Muscle layer of duodenum (tissue), 2 donors: ENCODE results near the gene SERTAD3.
"Not testable (repeated sequence)": the region's sequence is repeated elsewhere in the genome, so short reads cannot be mapped to it uniquely, and the experiment has no call there.

ENCODE experiments used
- H3K27ac ChIP-seq: one replicate; pipeline ENCODE4 v1.7.0; 2013; ENCODE audit warnings: mild to moderate bottlenecking, low read length
- H3K27me3 ChIP-seq: one replicate; pipeline ENCODE4 v1.7.0; 2013; ENCODE audit warnings: low read depth, mild to moderate bottlenecking, control low read depth, low read length
- H3K36me3 ChIP-seq, 2 donors: one replicate each; pipeline ENCODE4 v1.7.0; 2013; ENCODE audit warnings: low read length in 2 of 2, control low read depth in 1 of 2, mild to moderate bottlenecking in 1 of 2; ENCODE audit not compliant: insufficient read depth in 2 of 2, control insufficient read depth in 1 of 2
- H3K4me1 ChIP-seq, 2 donors: one replicate each; pipeline ENCODE4 v1.7.0; 2013; ENCODE audit warnings: low read length in 2 of 2, mild to moderate bottlenecking in 2 of 2, control low read depth in 1 of 2, moderate library complexity in 1 of 2; ENCODE audit not compliant: insufficient read depth in 2 of 2, control insufficient read depth in 1 of 2
- H3K4me3 ChIP-seq, 2 donors: one replicate each; pipeline ENCODE4 v1.7.0; 2013; ENCODE audit warnings: low read length in 2 of 2, low read depth in 1 of 2, mild to moderate bottlenecking in 1 of 2
- H3K9me3 ChIP-seq, 2 donors: one replicate each; pipeline ENCODE4 v1.7.0; 2013; ENCODE audit warnings: low read length in 2 of 2, control low read depth in 1 of 2, mild to moderate bottlenecking in 1 of 2; ENCODE audit not compliant: control insufficient read depth in 1 of 2
- donor health status: healthy.

The SERTAD3 gene

GRCh38 chr19:40466219-40466984, 22.3 kb upstream of the SERTAD3 start:
- no peaks in the 10 kb centered on the region for H3K36me3 ChIP-seq
- peak overlapping the region; percentile 49 for H3K27ac ChIP-seq
- peak overlapping the region; percentile 73 to 81 for H3K4me3 ChIP-seq
- H3K4me1 ChIP-seq, result peaks cover 13 to 32% of the 10 kb centered on the region in 2 donors
- no peaks in the 10 kb centered on the region for H3K27me3 ChIP-seq
- no peaks in the 10 kb centered on the region for H3K9me3 ChIP-seq

GRCh38 chr19:40465557-40466218, 21.6 kb upstream of the SERTAD3 start, which contains the start of gene BLVRB:
TSS of gene BLVRB (minus strand) at chr19:40465745. CDS start at chr19:40465688, 57 bp downstream.
- H3K9me3 ChIP-seq, result no peaks in the 10 kb centered on the region
- H3K4me3 ChIP-seq, result peak within 1 kb of the TSS; percentile 73 to 81
- peaks cover 13 to 32% of the 10 kb centered on the region in 2 donors for H3K4me1 ChIP-seq
- peak within 1 kb of the TSS; percentile 97 for H3K27ac ChIP-seq
- no peaks in the 10 kb centered on the region for H3K36me3 ChIP-seq
- H3K27me3 ChIP-seq, result no peaks in the 10 kb centered on the region

GRCh38 chr19:40465025-40465556, 21.0 kb upstream of the SERTAD3 start:
- Histone ChIP-seq H3K27me3 (no peaks in the 10 kb centered on the region), H3K36me3 (no peaks in the 10 kb centered on the region), H3K27ac (peak overlapping the region; percentile 97), H3K9me3 (no peaks in the 10 kb centered on the region), H3K4me3 (peak overlapping the region; percentile 73 to 81), H3K4me1 (peaks cover 13 to 32% of the 10 kb centered on the region in 2 donors)

GRCh38 chr19:40464059-40465024, 20.2 kb upstream of the SERTAD3 start:
- no peaks in the 10 kb centered on the region for H3K9me3 ChIP-seq
- peak overlapping the region; percentile 73 to 81 for H3K4me3 ChIP-seq
- peaks cover 13 to 32% of the 10 kb centered on the region in 2 donors for H3K4me1 ChIP-seq
- H3K36me3 ChIP-seq, result no peaks in the 10 kb centered on the region
- no peaks in the 10 kb centered on the region for H3K27me3 ChIP-seq
- H3K27ac ChIP-seq, result peak overlapping the region; percentile 97

- not testable (repeated sequence) for H3K4me3 ChIP-seq, H3K9me3 ChIP-seq, H3K27me3 ChIP-seq, H3K27ac ChIP-seq, H3K36me3 ChIP-seq
- peaks cover 13 to 32% of the 10 kb centered on the region in 2 donors for H3K4me1 ChIP-seq
Measured at GRCh38 chr19:40463587-40464037, 19.5 kb upstream of the SERTAD3 start.

- Histone ChIP-seq H3K27me3 (no peaks in the 10 kb centered on the region), H3K4me3 (no peak overlapping the region), H3K36me3 (no peaks in the 10 kb centered on the region), H3K27ac (no peak overlapping the region), H3K9me3 (no peaks in the 10 kb centered on the region), H3K4me1 (peaks cover 13 to 26% of the 10 kb centered on the region in 2 donors)
Measured at GRCh38 chr19:40461669-40462221, 17.6 kb upstream of the SERTAD3 start.

GRCh38 chr19:40460185-40460584, 16.1 kb upstream of the SERTAD3 start:
- Histone ChIP-seq H3K4me3 (no peak overlapping the region), H3K4me1 (peaks cover 8 to 16% of the 10 kb centered on the region in 2 donors), H3K9me3 (no peaks in the 10 kb centered on the region), H3K27me3 (no peaks in the 10 kb centered on the region), H3K27ac (no peak overlapping the region), H3K36me3 (peaks cover 0 to 2% of the 10 kb centered on the region in 2 donors)

- H3K27ac ChIP-seq, result no peak overlapping the region
- H3K27me3 ChIP-seq, result no peaks in the 10 kb centered on the region
- no peaks in the 10 kb centered on the region for H3K9me3 ChIP-seq
Measured at GRCh38 chr19:40458597-40458974, 14.5 kb upstream of the SERTAD3 start.

GRCh38 chr19:40457953-40458596, 13.9 kb upstream of the SERTAD3 start:
- Histone ChIP-seq H3K27ac (no peak overlapping the region), H3K27me3 (no peaks in the 10 kb centered on the region), H3K36me3 (peaks cover 0 to 4% of the 10 kb centered on the region in 2 donors), H3K4me1 (no peaks in the 10 kb centered on the region), H3K9me3 (no peaks in the 10 kb centered on the region), H3K4me3 (no peak overlapping the region)

More at GRCh38 chr19:40458597-40458974, 14.5 kb upstream of the SERTAD3 start:
- Histone ChIP-seq H3K4me1 (peaks cover 0 to under 1% of the 10 kb centered on the region in 2 donors), H3K36me3 (peaks cover 0 to 4% of the 10 kb centered on the region in 2 donors), H3K4me3 (no peak overlapping the region)

- H3K27me3 ChIP-seq, result no peaks in the 10 kb centered on the region
- H3K4me1 ChIP-seq, result no peaks in the 10 kb centered on the region
- peaks cover 0 to 4% of the 10 kb centered on the region in 2 donors for H3K36me3 ChIP-seq
- H3K4me3 ChIP-seq, result no peak overlapping the region
- H3K27ac ChIP-seq, result no peak overlapping the region
- H3K9me3 ChIP-seq, result no peaks in the 10 kb centered on the region
Measured at GRCh38 chr19:40457048-40457447, 12.9 kb upstream of the SERTAD3 start.
